ENCODE data around the gene USP40.

The USP40 gene

GRCh38 chr2:233492078-233492477 lies 74.5 kb downstream of the USP40 start:
- Histone ChIP-seq H3K4me1 (ENCODE audit: insufficient read depth, low read length) (no peaks in the 10 kb centered on the region), H3K4me2 (ENCODE audit: insufficient read depth, low read length) (no peak overlapping the region), H3K27ac (ENCODE audit: low read length) (no peak overlapping the region), H3K9me3 (ENCODE audit: insufficient read depth, low read length, severe bottlenecking) (no peaks in the 10 kb centered on the region), H2AFZ (ENCODE audit: low read depth, low read length) (no peak overlapping the region), H4K20me1 (ENCODE audit: insufficient read depth, low read length) (no peaks in the 10 kb centered on the region), H3K9ac (ENCODE audit: low read depth, low read length) (no peak overlapping the region), H3K4me3 (ENCODE audit: low read depth in 1 of 2, low read length in 2 of 2) (no peak overlapping the region), H3K27me3 (ENCODE audit: insufficient read depth, low read length, poor library complexity) (no peaks in the 10 kb centered on the region), H3K79me2 (ENCODE audit: insufficient read depth, low read length) (no peaks in the 10 kb centered on the region), H3K36me3 (ENCODE audit: insufficient read depth, low read length) (peaks cover 26% of the 10 kb centered on the region; the same call in 1 of the 2 replicates)
- no peak for TF ChIP-seq EZH2 (IDR thresholded peaks at IDR 0.05; ENCODE audit: borderline replicate concordance, low read depth, low read length, severe bottlenecking)
- TF ChIP-seq, protein P1, sequence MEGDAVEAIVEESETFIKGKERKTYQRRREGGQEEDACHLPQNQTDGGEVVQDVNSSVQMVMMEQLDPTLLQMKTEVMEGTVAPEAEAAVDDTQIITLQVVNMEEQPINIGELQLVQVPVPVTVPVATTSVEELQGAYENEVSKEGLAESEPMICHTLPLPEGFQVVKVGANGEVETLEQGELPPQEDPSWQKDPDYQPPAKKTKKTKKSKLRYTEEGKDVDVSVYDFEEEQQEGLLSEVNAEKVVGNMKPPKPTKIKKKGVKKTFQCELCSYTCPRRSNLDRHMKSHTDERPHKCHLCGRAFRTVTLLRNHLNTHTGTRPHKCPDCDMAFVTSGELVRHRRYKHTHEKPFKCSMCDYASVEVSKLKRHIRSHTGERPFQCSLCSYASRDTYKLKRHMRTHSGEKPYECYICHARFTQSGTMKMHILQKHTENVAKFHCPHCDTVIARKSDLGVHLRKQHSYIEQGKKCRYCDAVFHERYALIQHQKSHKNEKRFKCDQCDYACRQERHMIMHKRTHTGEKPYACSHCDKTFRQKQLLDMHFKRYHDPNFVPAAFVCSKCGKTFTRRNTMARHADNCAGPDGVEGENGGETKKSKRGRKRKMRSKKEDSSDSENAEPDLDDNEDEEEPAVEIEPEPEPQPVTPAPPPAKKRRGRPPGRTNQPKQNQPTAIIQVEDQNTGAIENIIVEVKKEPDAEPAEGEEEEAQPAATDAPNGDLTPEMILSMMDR (IDR thresholded peaks at IDR 0.05; ENCODE audit: borderline replicate concordance, extremely low read depth, low read length, poor library complexity, severe bottlenecking): no peak
- DNase-seq: no peak
- no peak for ATAC-seq (ENCODE audit: insufficient read depth, low read depth)

- Histone ChIP-seq H3K27me3 (ENCODE audit: insufficient read depth, low read length, poor library complexity) (no peaks in the 10 kb centered on the region), H3K4me2 (ENCODE audit: insufficient read depth, low read length) (no peak overlapping the region), H3K27ac (ENCODE audit: low read length) (no peak overlapping the region), H3K9me3 (ENCODE audit: insufficient read depth, low read length, severe bottlenecking) (no peaks in the 10 kb centered on the region), H4K20me1 (ENCODE audit: insufficient read depth, low read length) (no peaks in the 10 kb centered on the region), H3K4me1 (ENCODE audit: insufficient read depth, low read length) (no peaks in the 10 kb centered on the region), H3K9ac (ENCODE audit: low read depth, low read length) (no peak overlapping the region), H3K4me3 (ENCODE audit: low read depth in 1 of 2, low read length in 2 of 2) (no peak overlapping the region), H2AFZ (ENCODE audit: low read depth, low read length) (no peak overlapping the region), H3K36me3 (ENCODE audit: insufficient read depth, low read length) (peaks cover 24% of the 10 kb centered on the region; the same call in 1 of the 2 replicates), H3K79me2 (ENCODE audit: insufficient read depth, low read length) (no peaks in the 10 kb centered on the region)
- ATAC-seq (ENCODE audit: insufficient read depth, low read depth): no peak
- DNase-seq: no peak
- TF ChIP-seq, protein P1 (IDR thresholded peaks at IDR 0.05; ENCODE audit: borderline replicate concordance, extremely low read depth, low read length, poor library complexity, severe bottlenecking): no peak
- no peak for TF ChIP-seq EZH2 (IDR thresholded peaks at IDR 0.05; ENCODE audit: borderline replicate concordance, low read depth, low read length, severe bottlenecking)
These were observed 75.3 kb downstream of the USP40 start for GRCh38 chr2:233491326-233491725.

- no peak overlapping the region for H2AFZ ChIP-seq (ENCODE audit: low read depth, low read length)
- peaks cover 24% of the 10 kb centered on the region; the same call in 1 of the 2 replicates for H3K36me3 ChIP-seq (ENCODE audit: insufficient read depth, low read length)
- no peak overlapping the region for H3K4me3 ChIP-seq (ENCODE audit: low read depth in 1 of 2, low read length in 2 of 2)
- no peaks in the 10 kb centered on the region for H3K4me1 ChIP-seq (ENCODE audit: insufficient read depth, low read length)
- ATAC-seq (ENCODE audit: insufficient read depth, low read depth) (no peak), DNase-seq (no peak)
- no peaks in the 10 kb centered on the region for H3K79me2 ChIP-seq (ENCODE audit: insufficient read depth, low read length)
- no peaks in the 10 kb centered on the region for H3K27me3 ChIP-seq (ENCODE audit: insufficient read depth, low read length, poor library complexity)
- H3K4me2 ChIP-seq (ENCODE audit: insufficient read depth, low read length): no peak overlapping the region
- H3K9ac ChIP-seq (ENCODE audit: low read depth, low read length): no peak overlapping the region
- no peaks in the 10 kb centered on the region for H4K20me1 ChIP-seq (ENCODE audit: insufficient read depth, low read length)
- no peak overlapping the region for H3K27ac ChIP-seq (ENCODE audit: low read length)
- TF ChIP-seq, protein P1 (IDR thresholded peaks at IDR 0.05; ENCODE audit: borderline replicate concordance, extremely low read depth, low read length, poor library complexity, severe bottlenecking): no peak
- no peak for TF ChIP-seq EZH2 (IDR thresholded peaks at IDR 0.05; ENCODE audit: borderline replicate concordance, low read depth, low read length, severe bottlenecking)
- no peaks in the 10 kb centered on the region for H3K9me3 ChIP-seq (ENCODE audit: insufficient read depth, low read length, severe bottlenecking)
These were observed 75.8 kb downstream of the USP40 start for GRCh38 chr2:233490831-233491230.

DNA sequence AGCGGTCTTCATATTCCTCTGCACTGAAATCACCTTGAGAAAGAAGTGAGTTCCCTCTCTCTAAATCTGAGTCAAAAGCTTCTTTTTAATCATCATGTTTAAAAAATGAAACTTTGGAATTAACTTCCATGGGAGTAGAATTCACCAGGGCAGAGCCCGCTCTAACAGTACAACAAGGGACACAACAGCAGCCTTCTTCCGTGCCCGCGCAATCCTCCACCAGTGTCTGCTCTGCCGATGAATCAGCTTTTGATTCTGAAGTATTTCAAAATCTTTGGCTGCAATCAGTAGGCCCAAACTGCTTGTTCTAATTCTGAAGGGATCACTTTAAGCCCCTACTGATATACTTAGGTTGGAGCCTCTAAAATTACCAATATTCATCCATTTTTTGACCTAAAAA lies 76.9 kb downstream of the USP40 start:
- H3K4me1 ChIP-seq (ENCODE audit: insufficient read depth, low read length): no peaks in the 10 kb centered on the region
- no peak overlapping the region for H3K9ac ChIP-seq (ENCODE audit: low read depth, low read length)
- ATAC-seq (ENCODE audit: insufficient read depth, low read depth) (no peak), DNase-seq (no peak)
- no peak overlapping the region for H3K4me2 ChIP-seq (ENCODE audit: insufficient read depth, low read length)
- no peaks in the 10 kb centered on the region for H4K20me1 ChIP-seq (ENCODE audit: insufficient read depth, low read length)
- TF ChIP-seq, protein P1 (IDR thresholded peaks at IDR 0.05; ENCODE audit: borderline replicate concordance, extremely low read depth, low read length, poor library complexity, severe bottlenecking): no peak
- TF ChIP-seq EZH2 (IDR thresholded peaks at IDR 0.05; ENCODE audit: borderline replicate concordance, low read depth, low read length, severe bottlenecking): no peak
- no peaks in the 10 kb centered on the region for H3K9me3 ChIP-seq (ENCODE audit: insufficient read depth, low read length, severe bottlenecking)
- H3K4me3 ChIP-seq (ENCODE audit: low read depth in 1 of 2, low read length in 2 of 2): no peak overlapping the region
- no peak overlapping the region for H3K27ac ChIP-seq (ENCODE audit: low read length)
- H2AFZ ChIP-seq (ENCODE audit: low read depth, low read length): no peak overlapping the region
- no peaks in the 10 kb centered on the region for H3K79me2 ChIP-seq (ENCODE audit: insufficient read depth, low read length)
- H3K36me3 ChIP-seq (ENCODE audit: insufficient read depth, low read length): peaks cover 30% of the 10 kb centered on the region; the same call in 1 of the 2 replicates
- H3K27me3 ChIP-seq (ENCODE audit: insufficient read depth, low read length, poor library complexity): no peaks in the 10 kb centered on the region
